ENCODE data around the gene GALNT9. TPM values are rescaled to one million over a fixed set of nuclear protein-coding genes. Genes with fewer than 3 reads are reported as not detected.

Gene GALNT9
- total RNA-seq, 1 experiment from 2014 or later = 0.45 TPM

DNA sequence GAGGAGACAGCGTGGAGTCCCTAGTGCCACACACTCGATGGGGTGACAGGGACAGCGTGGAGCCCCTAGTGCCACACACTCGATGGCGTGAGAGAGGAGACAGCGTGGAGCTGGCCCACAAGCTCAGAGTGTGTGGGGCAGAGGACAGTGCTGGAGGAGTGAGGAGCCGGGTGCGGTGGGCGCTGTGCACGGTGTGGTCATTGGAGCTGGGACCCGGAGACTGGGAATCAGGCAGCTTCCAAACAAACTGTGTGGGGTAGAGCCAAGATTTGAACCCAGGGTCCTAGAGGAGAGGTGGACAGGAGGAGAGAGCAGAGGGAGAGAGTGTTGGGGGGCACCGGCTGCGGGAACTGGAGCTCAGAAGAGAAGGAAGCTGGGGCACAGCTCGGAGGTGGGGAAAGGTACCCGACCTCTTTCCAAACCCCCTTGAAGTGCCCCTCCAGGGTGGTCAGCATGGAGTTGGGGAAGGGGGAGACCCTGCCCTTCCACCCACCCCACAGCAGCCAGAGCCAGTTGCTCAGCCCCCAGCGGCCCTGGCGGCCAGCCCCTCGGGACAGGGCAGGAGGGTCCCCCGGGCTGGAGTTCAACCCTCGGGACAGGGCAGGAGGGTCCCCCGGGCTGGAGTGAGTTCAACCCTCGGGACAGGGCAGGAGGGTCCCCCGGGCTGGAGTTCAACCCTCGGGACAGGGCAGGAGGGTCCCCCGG lies 94.1 kb downstream of the GALNT9 start:
- CTCF ChIA-PET = interaction anchor here (0.7 kb wide), 1 partner anchor 178 kb away, joined by 3 read pairs; no protein-coding TSS in a partner anchor

DNA sequence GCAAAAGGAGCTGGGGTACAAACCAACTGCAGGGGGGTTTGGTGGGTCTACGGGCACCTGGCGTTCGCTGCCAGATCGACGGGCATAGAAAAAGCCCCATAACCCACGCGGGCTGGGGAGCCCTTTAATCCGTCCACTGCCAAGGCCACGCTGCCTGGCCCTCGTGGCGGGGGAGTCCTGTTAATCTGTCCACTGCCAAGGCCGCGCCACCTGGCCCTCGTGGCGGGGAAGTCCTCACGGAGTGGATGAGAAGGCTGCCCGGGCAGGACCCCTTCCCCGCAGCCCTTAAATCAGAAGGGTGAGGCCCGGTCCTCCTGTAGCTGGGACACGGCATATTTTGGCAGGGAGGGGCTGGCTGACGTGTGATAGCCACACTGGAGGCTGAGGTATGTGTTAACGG lies 99.0 kb downstream of the GALNT9 start:
- DNase-seq = no peak
- TF ChIP-seq, protein P1, sequence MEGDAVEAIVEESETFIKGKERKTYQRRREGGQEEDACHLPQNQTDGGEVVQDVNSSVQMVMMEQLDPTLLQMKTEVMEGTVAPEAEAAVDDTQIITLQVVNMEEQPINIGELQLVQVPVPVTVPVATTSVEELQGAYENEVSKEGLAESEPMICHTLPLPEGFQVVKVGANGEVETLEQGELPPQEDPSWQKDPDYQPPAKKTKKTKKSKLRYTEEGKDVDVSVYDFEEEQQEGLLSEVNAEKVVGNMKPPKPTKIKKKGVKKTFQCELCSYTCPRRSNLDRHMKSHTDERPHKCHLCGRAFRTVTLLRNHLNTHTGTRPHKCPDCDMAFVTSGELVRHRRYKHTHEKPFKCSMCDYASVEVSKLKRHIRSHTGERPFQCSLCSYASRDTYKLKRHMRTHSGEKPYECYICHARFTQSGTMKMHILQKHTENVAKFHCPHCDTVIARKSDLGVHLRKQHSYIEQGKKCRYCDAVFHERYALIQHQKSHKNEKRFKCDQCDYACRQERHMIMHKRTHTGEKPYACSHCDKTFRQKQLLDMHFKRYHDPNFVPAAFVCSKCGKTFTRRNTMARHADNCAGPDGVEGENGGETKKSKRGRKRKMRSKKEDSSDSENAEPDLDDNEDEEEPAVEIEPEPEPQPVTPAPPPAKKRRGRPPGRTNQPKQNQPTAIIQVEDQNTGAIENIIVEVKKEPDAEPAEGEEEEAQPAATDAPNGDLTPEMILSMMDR (IDR thresholded peaks at IDR 0.05; ENCODE audit: insufficient read depth in 1 of 2, low read depth in 1 of 2, low read length in 1 of 2, severe bottlenecking in 1 of 2, unreplicated experiment in 1 of 2) = no peak
- Histone ChIP-seq H3K9me3 (no peaks in the 10 kb centered on the region), H3K27me3 (replicated peaks; ENCODE audit: control insufficient read depth, insufficient read depth, low read length) (no peaks in the 10 kb centered on the region), H3K36me3 (ENCODE audit: control insufficient read depth, insufficient read depth, low read length) (no peaks in the 10 kb centered on the region), H3K4me1 (no peaks in the 10 kb centered on the region), H3K4me3 (ENCODE audit: low read depth, low read length) (no peak overlapping the region)
- no TSS peak for BruUV-seq (replicated peaks)
- intact Hi-C loops (cut with micrococcal nuclease; ENCODE audit: unreplicated experiment) = no loop called here
- ChIA-PET CTCF (no interaction called here), POLR2A (no interaction called here)
- Mint-ChIP-seq H3K9me3 (ENCODE audit: unreplicated experiment) (no peaks in the 10 kb centered on the region), H3K27ac (ENCODE audit: unreplicated experiment) (no peak overlapping the region), H3K4me1 (ENCODE audit: low read depth, unreplicated experiment) (no peaks in the 10 kb centered on the region), H3K4me3 (ENCODE audit: unreplicated experiment) (no peak overlapping the region), H3K36me3 (ENCODE audit: insufficient read depth, unreplicated experiment) (no peaks in the 10 kb centered on the region), H3K27me3 (ENCODE audit: insufficient read depth, unreplicated experiment) (peaks cover 12% of the 10 kb centered on the region)

More for the DNA sequence above, 94.1 kb downstream of the GALNT9 start:
- TF ChIP-seq, protein P1 (IDR thresholded peaks at IDR 0.05; ENCODE audit: insufficient read depth in 1 of 2, low read depth in 1 of 2, low read length in 1 of 2, severe bottlenecking in 1 of 2, unreplicated experiment in 1 of 2) = no peak
- no peak for DNase-seq
- Histone ChIP-seq H3K27me3 (replicated peaks; ENCODE audit: control insufficient read depth, insufficient read depth, low read length) (no peaks in the 10 kb centered on the region), H3K36me3 (ENCODE audit: control insufficient read depth, insufficient read depth, low read length) (no peaks in the 10 kb centered on the region), H3K4me1 (no peaks in the 10 kb centered on the region), H3K4me3 (ENCODE audit: low read depth, low read length) (no peak overlapping the region), H3K9me3 (no peaks in the 10 kb centered on the region)
- no TSS peak for BruUV-seq (replicated peaks)
- Mint-ChIP-seq H3K4me1 (ENCODE audit: low read depth, unreplicated experiment) (no peaks in the 10 kb centered on the region), H3K27ac (ENCODE audit: unreplicated experiment) (no peak overlapping the region), H3K36me3 (ENCODE audit: insufficient read depth, unreplicated experiment) (peaks cover 5% of the 10 kb centered on the region), H3K9me3 (ENCODE audit: unreplicated experiment) (peaks cover 14% of the 10 kb centered on the region), H3K27me3 (ENCODE audit: insufficient read depth, unreplicated experiment) (peaks cover 12% of the 10 kb centered on the region), H3K4me3 (ENCODE audit: unreplicated experiment) (no peak overlapping the region)
- POLR2A ChIA-PET = no interaction called here
- intact Hi-C loops (cut with micrococcal nuclease; ENCODE audit: unreplicated experiment) = no loop called here

GRCh38 chr12:132229926-132230325 lies 99.5 kb downstream of the GALNT9 start:
- POLR2A ChIA-PET = no interaction called here
- intact Hi-C loops (cut with micrococcal nuclease; ENCODE audit: unreplicated experiment) = no loop called here
- Histone ChIP-seq H3K4me3 (ENCODE audit: low read depth, low read length) (no peak overlapping the region), H3K4me1 (no peaks in the 10 kb centered on the region), H3K36me3 (ENCODE audit: control insufficient read depth, insufficient read depth, low read length) (no peaks in the 10 kb centered on the region), H3K9me3 (no peaks in the 10 kb centered on the region), H3K27me3 (replicated peaks; ENCODE audit: control insufficient read depth, insufficient read depth, low read length) (no peaks in the 10 kb centered on the region)
- TF ChIP-seq, protein P1 (IDR thresholded peaks at IDR 0.05; ENCODE audit: insufficient read depth in 1 of 2, low read depth in 1 of 2, low read length in 1 of 2, severe bottlenecking in 1 of 2, unreplicated experiment in 1 of 2) = no peak
- Mint-ChIP-seq H3K27ac (ENCODE audit: unreplicated experiment) (no peak overlapping the region), H3K36me3 (ENCODE audit: insufficient read depth, unreplicated experiment) (no peaks in the 10 kb centered on the region), H3K4me3 (ENCODE audit: unreplicated experiment) (no peak overlapping the region), H3K4me1 (ENCODE audit: low read depth, unreplicated experiment) (no peaks in the 10 kb centered on the region), H3K27me3 (ENCODE audit: insufficient read depth, unreplicated experiment) (peaks cover 7% of the 10 kb centered on the region), H3K9me3 (ENCODE audit: unreplicated experiment) (no peaks in the 10 kb centered on the region)
- BruUV-seq (replicated peaks) = no TSS peak
- no peak for DNase-seq
- CTCF ChIA-PET = no interaction called here
